OCI-LY7 (cell line): Measurements from ENCODE around the gene TTC38. TPM values are rescaled to one million over a fixed set of nuclear protein-coding genes. Genes with fewer than 3 reads are reported as not detected.

Experiments
- BruUV-seq: library from RNA; stranded (reverse); fragments of 400-500 nt; replicated peaks from 2 replicates; lab custom pipeline; 2021; lab: Mats Ljungman, UMichigan
- CTCF ChIA-PET: fragments of 300-600 bp; sonication (Branson Sonifier 250); formaldehyde crosslinking; loops from one replicate; lab custom pipeline; 2022; ENCODE audit warnings: antibody characterized with exemption; ENCODE audit not compliant: unreplicated experiment; lab: Charles Lee
- POLR2A ChIA-PET: fragments of 300-600 bp; sonication (Branson Sonifier 250); formaldehyde crosslinking; loops from one replicate; lab custom pipeline; 2022; ENCODE audit warnings: antibody characterized with exemption; lab: Charles Lee
- DNase-seq: peaks from one replicate; pipeline ENCODE4 v3.0.0-alpha.2; 2015; ENCODE audit warnings: low spot score
- H2AFZ ChIP-seq: fragments of 200-600 bp; sonication (generic), shearing (Covaris generic); 2 replicates; pipeline ENCODE4 v1.6.1; 2014; ENCODE audit warnings: mild to moderate bottlenecking, antibody characterized with exemption, low read length, moderate library complexity
- H3K27ac ChIP-seq: fragments of 200-600 bp; sonication (generic); 2 replicates; pipeline ENCODE4 v1.5.1; 2014; ENCODE audit warnings: mixed run types, low read depth, mild to moderate bottlenecking, moderate library complexity, low read length, inconsistent platforms; ENCODE audit not compliant: poor library complexity, severe bottlenecking
- H3K36me3 ChIP-seq: fragments of 200-600 bp; sonication (generic); 2 replicates; pipeline ENCODE4 v1.6.1; 2014; ENCODE audit warnings: mild to moderate bottlenecking, antibody characterized with exemption, low read length, moderate library complexity, mixed read lengths; ENCODE audit not compliant: insufficient read depth
- H3K4me1 ChIP-seq: fragments of 200-600 bp; sonication (generic); 2 replicates; pipeline ENCODE4 v1.5.1; 2014; ENCODE audit warnings: mild to moderate bottlenecking, low read length; ENCODE audit not compliant: insufficient read depth, poor library complexity, severe bottlenecking
- H3K4me2 ChIP-seq: fragments of 200-600 bp; sonication (generic); 2 replicates; pipeline ENCODE4 v1.6.1; 2014; ENCODE audit warnings: mild to moderate bottlenecking, low read length
- H3K4me3 ChIP-seq: fragments of 200-600 bp; sonication (generic); 2 replicates; pipeline ENCODE4 v1.5.1; 2014; ENCODE audit warnings: mild to moderate bottlenecking, low read depth, low read length; ENCODE audit not compliant: poor library complexity, severe bottlenecking
- H3K79me2 ChIP-seq: fragments of 200-600 bp; sonication (generic); 2 replicates; pipeline ENCODE4 v1.6.1; 2016; ENCODE audit warnings: low read depth, mild to moderate bottlenecking, low read length, moderate library complexity, mixed read lengths; ENCODE audit not compliant: insufficient read depth
- H3K9me2 ChIP-seq: fragments of 200-600 bp; sonication (generic); 2 replicates; pipeline ENCODE4 v1.6.1; 2016; ENCODE audit warnings: mild to moderate bottlenecking, low read length, mixed read lengths; ENCODE audit not compliant: insufficient read depth
- H3K9me3 ChIP-seq: fragments of 200-600 bp; sonication (generic); 2 replicates; pipeline ENCODE4 v1.6.1; 2014; ENCODE audit warnings: mild to moderate bottlenecking, mixed run types, low read length, mixed read lengths
- H4K20me1 ChIP-seq: fragments of 200-600 bp; sonication (generic); 2 replicates; pipeline ENCODE4 v1.6.1; 2014; ENCODE audit warnings: mild to moderate bottlenecking, antibody characterized with exemption, low read length, moderate library complexity, mixed read lengths; ENCODE audit not compliant: insufficient read depth
- CTCF ChIP-seq: fragments of 200-600 bp; sonication (generic); conservative IDR thresholded peaks from 2 replicates; pipeline ENCODE4 v1.5.1; 2014; ENCODE audit warnings: mild to moderate bottlenecking, antibody characterized with exemption, low read length, moderate library complexity, mixed read lengths
- EZH2phosphoT487 ChIP-seq: fragments of 200-600 bp; sonication (generic); IDR thresholded peaks from 2 replicates; pipeline ENCODE4 v1.6.1; 2018; ENCODE audit warnings: low read depth, borderline replicate concordance, mild to moderate bottlenecking, mixed run types, antibody characterized with exemption, low read length, moderate library complexity, mixed read lengths
- intact Hi-C: fragments of 100-400 bp; cut with micrococcal nuclease; formaldehyde crosslinking; loops from one replicate; pipeline ENCODE4 v1.10.0; 2022; ENCODE audit not compliant: unreplicated experiment
- total RNA-seq, 2 experiments: library from RNA; depleted of rRNA in 1 of 2; stranded (reverse); fragments of >200 nt in 1 of 2; shearing (Covaris generic) in 1 of 2; gene quantifications; 2 replicates each; pipeline ENCODE4 v1.2.3, GENCODE V29; 2014 to 2022

TTC38 gene
- total RNA-seq, 2 experiments from 2014 or later, result 0.44 to 2.7 TPM

GRCh38 chr22:46240506-46240905 is 27.3 kb upstream of the TTC38 start:
- Histone ChIP-seq H3K9me2 (no peaks in the 10 kb centered on the region), H3K4me2 (peak overlapping the region; percentile 43), H3K79me2 (no peaks in the 10 kb centered on the region), H3K36me3 (no peaks in the 10 kb centered on the region), H3K27ac (peak overlapping the region; percentile 65), H4K20me1 (no peaks in the 10 kb centered on the region), H3K4me1 (peaks cover 27% of the 10 kb centered on the region), H2AFZ (peak overlapping the region; percentile 27; the same call in 1 of the 2 replicates), H3K9me3 (peaks cover 14% of the 10 kb centered on the region; the same call in 1 of the 2 replicates), H3K4me3 (peak overlapping the region; percentile 17)
- intact Hi-C loops, result no loop called here
- no TSS peak for BruUV-seq
- DNase-seq, result no peak
- TF ChIP-seq EZH2phosphoT487 (no peak), CTCF (no peak)
- CTCF ChIA-PET, result no interaction called here
- POLR2A ChIA-PET, result interaction anchor here (0.5 to 0.6 kb wide), 2 partner anchors 44 to 198 kb away, joined by 3 read pairs; no protein-coding TSS in a partner anchor

GRCh38 chr22:46240907-46241306 is 26.9 kb upstream of the TTC38 start:
- H3K9me3 ChIP-seq, result peaks cover 14% of the 10 kb centered on the region; the same call in 1 of the 2 replicates
- TF ChIP-seq EZH2phosphoT487 (no peak), CTCF (no peak)
- peak overlapping the region; percentile 27; the same call in 1 of the 2 replicates for H2AFZ ChIP-seq
- BruUV-seq, result no TSS peak
- H3K9me2 ChIP-seq, result no peaks in the 10 kb centered on the region
- H3K4me1 ChIP-seq, result peaks cover 27% of the 10 kb centered on the region
- no peaks in the 10 kb centered on the region for H4K20me1 ChIP-seq
- intact Hi-C loops, result no loop called here
- DNase-seq, result no peak
- H3K36me3 ChIP-seq, result no peaks in the 10 kb centered on the region
- peak overlapping the region; percentile 43; the same call in 1 of the 2 replicates for H3K4me2 ChIP-seq
- H3K79me2 ChIP-seq, result no peaks in the 10 kb centered on the region
- ChIA-PET CTCF (no interaction called here), POLR2A (no interaction called here)
- peak overlapping the region; percentile 65 for H3K27ac ChIP-seq
- H3K4me3 ChIP-seq, result no peak overlapping the region

- BruUV-seq, result no TSS peak
- no peak overlapping the region for H3K4me3 ChIP-seq
- no peaks in the 10 kb centered on the region for H3K79me2 ChIP-seq
- no peak overlapping the region for H3K4me2 ChIP-seq
- peaks cover 27% of the 10 kb centered on the region for H3K4me1 ChIP-seq
- H2AFZ ChIP-seq, result no peak overlapping the region
- H4K20me1 ChIP-seq, result no peaks in the 10 kb centered on the region
- intact Hi-C loops, result no loop called here
- no peak overlapping the region for H3K27ac ChIP-seq
- TF ChIP-seq EZH2phosphoT487 (no peak), CTCF (no peak)
- ChIA-PET CTCF (no interaction called here), POLR2A (interaction anchor here (0.6 kb wide), 1 partner anchor 92 kb away, joined by 6 read pairs; no protein-coding TSS in a partner anchor)
- no peaks in the 10 kb centered on the region for H3K36me3 ChIP-seq
- no peaks in the 10 kb centered on the region for H3K9me2 ChIP-seq
- DNase-seq, result no peak
- H3K9me3 ChIP-seq, result peaks cover 14% of the 10 kb centered on the region; the same call in 1 of the 2 replicates
Observed at GRCh38 chr22:46241396-46242007, 26.3 kb upstream of the TTC38 start.
